ENCODE results near the gene SPATA6.
"Not testable (repeated sequence)": the region's sequence is repeated elsewhere in the genome, so short reads cannot be mapped to it uniquely, and the experiment has no call there.

- not testable (repeated sequence) for TF ChIP-seq ARNT (IDR thresholded peaks at IDR 0.05); SP1 (IDR thresholded peaks at IDR 0.05); FOXM1 (IDR thresholded peaks at IDR 0.05; ENCODE audit: borderline replicate concordance); FOXA1 (IDR thresholded peaks at IDR 0.05); TARDBP (IDR thresholded peaks at IDR 0.05); L3MBTL2 (conservative IDR thresholded peaks at IDR 0.05)
Measured at GRCh38 chr1:48480023-48480422, 8.0 kb upstream of the SPATA6 start.

Measured in HEK293T (cell line).